Measurements from ENCODE around the gene DTNB.

DTNB gene

DNA sequence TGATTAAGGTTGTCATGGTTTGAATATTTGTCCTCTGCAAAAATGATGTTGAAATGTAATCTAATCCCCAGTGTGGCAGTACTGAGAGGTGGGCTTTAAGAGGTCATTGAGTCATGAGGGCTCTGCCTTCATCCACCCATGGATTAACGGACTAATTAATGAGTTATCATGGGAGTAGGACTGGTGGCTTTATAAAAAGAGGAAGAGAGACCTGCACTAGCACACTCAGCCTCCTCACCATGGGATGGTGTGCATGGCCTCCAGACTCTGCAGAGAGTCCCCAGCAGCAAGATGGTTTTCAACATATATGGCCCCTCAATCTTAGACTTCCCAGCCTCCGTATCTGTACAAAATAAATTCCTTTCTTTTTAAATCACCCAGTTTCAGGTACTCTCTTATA lies 41.0 kb downstream of the DTNB start:
- H3K4me3 ChIP-seq (ENCODE audit: insufficient read depth, low read length, poor library complexity, severe bottlenecking) = no peak overlapping the region
- TF ChIP-seq EZH2phosphoT487 (conservative IDR thresholded peaks at IDR 0.05; ENCODE audit: low read length) (no peak), CTCF (IDR thresholded peaks at IDR 0.05; ENCODE audit: insufficient read depth, low read length, poor library complexity, severe bottlenecking) (no peak)
- H3K4me2 ChIP-seq (ENCODE audit: low read depth, low read length, poor library complexity, severe bottlenecking) = no peak overlapping the region
- no peaks in the 10 kb centered on the region for H3K79me2 ChIP-seq (ENCODE audit: insufficient read depth, low read length)
- H3K27ac ChIP-seq (ENCODE audit: low read depth, low read length) = no peak overlapping the region
- H4K20me1 ChIP-seq (ENCODE audit: low read depth, low read length) = no peaks in the 10 kb centered on the region
- no peaks in the 10 kb centered on the region for H3K27me3 ChIP-seq (ENCODE audit: low read length)
- H3K9ac ChIP-seq (ENCODE audit: low read length) = no peak overlapping the region
- no peaks in the 10 kb centered on the region for H3K9me3 ChIP-seq (ENCODE audit: insufficient read depth, low read length)
- no peaks in the 10 kb centered on the region for H3F3A ChIP-seq (ENCODE audit: insufficient read depth)
- 0 out of 2 replicates have a peak, but pooled peaks cover 2% of the 10 kb centered on the region for H3K36me3 ChIP-seq (ENCODE audit: low read length)
- no peak overlapping the region for H2AFZ ChIP-seq (ENCODE audit: low read depth, low read length, severe bottlenecking)
- H3K9me2 ChIP-seq (replicated peaks; ENCODE audit: insufficient read depth, low read length) = no peaks in the 10 kb centered on the region

GRCh38 chr2:25624635-25625034 lies 48.7 kb downstream of the DTNB start:
- no peaks in the 10 kb centered on the region for H3K36me3 ChIP-seq (ENCODE audit: low read length)
- no peak overlapping the region for H3K9ac ChIP-seq (ENCODE audit: low read length)
- no peaks in the 10 kb centered on the region for H3K27me3 ChIP-seq (ENCODE audit: low read length)
- H3F3A ChIP-seq (ENCODE audit: insufficient read depth) = no peaks in the 10 kb centered on the region
- no peak for TF ChIP-seq EZH2phosphoT487 (conservative IDR thresholded peaks at IDR 0.05; ENCODE audit: low read length)
- no peak for TF ChIP-seq CTCF (IDR thresholded peaks at IDR 0.05; ENCODE audit: insufficient read depth, low read length, poor library complexity, severe bottlenecking)
- H3K9me3 ChIP-seq (ENCODE audit: insufficient read depth, low read length) = no peaks in the 10 kb centered on the region
- H3K4me3 ChIP-seq (ENCODE audit: insufficient read depth, low read length, poor library complexity, severe bottlenecking) = no peak overlapping the region
- H4K20me1 ChIP-seq (ENCODE audit: low read depth, low read length) = no peaks in the 10 kb centered on the region
- no peaks in the 10 kb centered on the region for H3K79me2 ChIP-seq (ENCODE audit: insufficient read depth, low read length)
- H3K9me2 ChIP-seq (replicated peaks; ENCODE audit: insufficient read depth, low read length) = no peaks in the 10 kb centered on the region
- H2AFZ ChIP-seq (ENCODE audit: low read depth, low read length, severe bottlenecking) = no peak overlapping the region
- H3K4me2 ChIP-seq (ENCODE audit: low read depth, low read length, poor library complexity, severe bottlenecking) = no peak overlapping the region
- no peak overlapping the region for H3K27ac ChIP-seq (ENCODE audit: low read depth, low read length)

DNA sequence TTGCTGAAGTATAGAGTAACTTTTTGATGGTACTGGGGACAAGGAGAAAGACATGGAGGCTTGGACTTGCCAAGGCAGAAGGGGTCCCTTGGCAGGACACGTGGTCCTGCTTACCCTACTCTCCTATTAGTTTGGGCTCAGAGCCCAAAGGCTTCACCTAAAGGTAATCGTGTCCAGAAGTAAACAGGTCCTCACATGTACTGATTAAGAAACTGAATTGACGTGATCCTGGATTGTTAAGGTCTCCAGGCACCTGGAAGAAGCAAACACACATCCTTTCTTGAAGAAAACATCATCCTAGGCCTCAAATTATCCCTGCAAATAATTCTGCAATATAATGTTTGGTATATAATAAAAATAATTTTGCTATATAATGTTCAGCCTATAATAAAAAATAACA lies 50.0 kb downstream of the DTNB start:
- no peaks in the 10 kb centered on the region for H3K9me3 ChIP-seq (ENCODE audit: insufficient read depth, low read length)
- H3K4me3 ChIP-seq (ENCODE audit: insufficient read depth, low read length, poor library complexity, severe bottlenecking) = no peak overlapping the region
- no peaks in the 10 kb centered on the region for H3F3A ChIP-seq (ENCODE audit: insufficient read depth)
- H3K9me2 ChIP-seq (replicated peaks; ENCODE audit: insufficient read depth, low read length) = no peaks in the 10 kb centered on the region
- no peaks in the 10 kb centered on the region for H4K20me1 ChIP-seq (ENCODE audit: low read depth, low read length)
- no peak overlapping the region for H3K27ac ChIP-seq (ENCODE audit: low read depth, low read length)
- H3K9ac ChIP-seq (ENCODE audit: low read length) = no peak overlapping the region
- TF ChIP-seq EZH2phosphoT487 (conservative IDR thresholded peaks at IDR 0.05; ENCODE audit: low read length) = no peak
- TF ChIP-seq CTCF (IDR thresholded peaks at IDR 0.05; ENCODE audit: insufficient read depth, low read length, poor library complexity, severe bottlenecking) = no peak
- no peak overlapping the region for H3K4me2 ChIP-seq (ENCODE audit: low read depth, low read length, poor library complexity, severe bottlenecking)
- H3K79me2 ChIP-seq (ENCODE audit: insufficient read depth, low read length) = no peaks in the 10 kb centered on the region
- no peak overlapping the region for H2AFZ ChIP-seq (ENCODE audit: low read depth, low read length, severe bottlenecking)
- H3K36me3 ChIP-seq (ENCODE audit: low read length) = no peaks in the 10 kb centered on the region
- no peaks in the 10 kb centered on the region for H3K27me3 ChIP-seq (ENCODE audit: low read length)
